OCI-LY7 (cell line): ENCODE data around the gene TAS2R7. TPM values are rescaled to one million over a fixed set of nuclear protein-coding genes. Genes with fewer than 3 reads are reported as not detected.

Experiments
- BruUV-seq: library from RNA; stranded (reverse); fragments of 400-500 nt; replicated peaks from 2 replicates; lab custom pipeline; 2021; lab: Mats Ljungman, UMichigan
- CTCF ChIA-PET: fragments of 300-600 bp; sonication (Branson Sonifier 250); formaldehyde crosslinking; loops from one replicate; lab custom pipeline; 2022; ENCODE audit warnings: antibody characterized with exemption; ENCODE audit not compliant: unreplicated experiment; lab: Charles Lee
- POLR2A ChIA-PET: fragments of 300-600 bp; sonication (Branson Sonifier 250); formaldehyde crosslinking; loops from one replicate; lab custom pipeline; 2022; ENCODE audit warnings: antibody characterized with exemption; lab: Charles Lee
- DNase-seq: peaks from one replicate; pipeline ENCODE4 v3.0.0-alpha.2; 2015; ENCODE audit warnings: low spot score
- H2AFZ ChIP-seq: fragments of 200-600 bp; sonication (generic), shearing (Covaris generic); 2 replicates; pipeline ENCODE4 v1.6.1; 2014; ENCODE audit warnings: mild to moderate bottlenecking, antibody characterized with exemption, low read length, moderate library complexity
- H3K27ac ChIP-seq: fragments of 200-600 bp; sonication (generic); 2 replicates; pipeline ENCODE4 v1.5.1; 2014; ENCODE audit warnings: mixed run types, low read depth, mild to moderate bottlenecking, moderate library complexity, low read length, inconsistent platforms; ENCODE audit not compliant: poor library complexity, severe bottlenecking
- H3K36me3 ChIP-seq: fragments of 200-600 bp; sonication (generic); 2 replicates; pipeline ENCODE4 v1.6.1; 2014; ENCODE audit warnings: mild to moderate bottlenecking, antibody characterized with exemption, low read length, moderate library complexity, mixed read lengths; ENCODE audit not compliant: insufficient read depth
- H3K4me1 ChIP-seq: fragments of 200-600 bp; sonication (generic); 2 replicates; pipeline ENCODE4 v1.5.1; 2014; ENCODE audit warnings: mild to moderate bottlenecking, low read length; ENCODE audit not compliant: insufficient read depth, poor library complexity, severe bottlenecking
- H3K4me2 ChIP-seq: fragments of 200-600 bp; sonication (generic); 2 replicates; pipeline ENCODE4 v1.6.1; 2014; ENCODE audit warnings: mild to moderate bottlenecking, low read length
- H3K4me3 ChIP-seq: fragments of 200-600 bp; sonication (generic); 2 replicates; pipeline ENCODE4 v1.5.1; 2014; ENCODE audit warnings: mild to moderate bottlenecking, low read depth, low read length; ENCODE audit not compliant: poor library complexity, severe bottlenecking
- H3K79me2 ChIP-seq: fragments of 200-600 bp; sonication (generic); 2 replicates; pipeline ENCODE4 v1.6.1; 2016; ENCODE audit warnings: low read depth, mild to moderate bottlenecking, low read length, moderate library complexity, mixed read lengths; ENCODE audit not compliant: insufficient read depth
- H3K9me2 ChIP-seq: fragments of 200-600 bp; sonication (generic); 2 replicates; pipeline ENCODE4 v1.6.1; 2016; ENCODE audit warnings: mild to moderate bottlenecking, low read length, mixed read lengths; ENCODE audit not compliant: insufficient read depth
- H3K9me3 ChIP-seq: fragments of 200-600 bp; sonication (generic); 2 replicates; pipeline ENCODE4 v1.6.1; 2014; ENCODE audit warnings: mild to moderate bottlenecking, mixed run types, low read length, mixed read lengths
- H4K20me1 ChIP-seq: fragments of 200-600 bp; sonication (generic); 2 replicates; pipeline ENCODE4 v1.6.1; 2014; ENCODE audit warnings: mild to moderate bottlenecking, antibody characterized with exemption, low read length, moderate library complexity, mixed read lengths; ENCODE audit not compliant: insufficient read depth
- CTCF ChIP-seq: fragments of 200-600 bp; sonication (generic); conservative IDR thresholded peaks from 2 replicates; pipeline ENCODE4 v1.5.1; 2014; ENCODE audit warnings: mild to moderate bottlenecking, antibody characterized with exemption, low read length, moderate library complexity, mixed read lengths
- EZH2phosphoT487 ChIP-seq: fragments of 200-600 bp; sonication (generic); IDR thresholded peaks from 2 replicates; pipeline ENCODE4 v1.6.1; 2018; ENCODE audit warnings: low read depth, borderline replicate concordance, mild to moderate bottlenecking, mixed run types, antibody characterized with exemption, low read length, moderate library complexity, mixed read lengths
- intact Hi-C: fragments of 100-400 bp; cut with micrococcal nuclease; formaldehyde crosslinking; loops from one replicate; pipeline ENCODE4 v1.10.0; 2022; ENCODE audit not compliant: unreplicated experiment
- total RNA-seq, 2 experiments: library from RNA; depleted of rRNA in 1 of 2; stranded (reverse); fragments of >200 nt in 1 of 2; shearing (Covaris generic) in 1 of 2; gene quantifications; 2 replicates each; pipeline ENCODE4 v1.2.3, GENCODE V29; 2014 to 2022

The TAS2R7 gene
- total RNA-seq, 2 experiments from 2014 or later = not detected

GRCh38 chr12:10849425-10849878 lies 47.0 kb upstream of the TAS2R7 start, which contains the start of gene PRR4:
Gene PRR4, minus strand, starts transcription at chr12:10849475. Its CDS starts 38 bp downstream, at chr12:10849437.
- H3K27ac ChIP-seq = no peak within 1 kb of the TSS
- no peaks in the 10 kb centered on the region for H3K9me3 ChIP-seq
- no peak for DNase-seq
- no peaks in the 10 kb centered on the region for H3K9me2 ChIP-seq
- POLR2A ChIA-PET = no interaction called here
- no peaks in the 10 kb centered on the region for H3K36me3 ChIP-seq
- H3K79me2 ChIP-seq = no peaks in the 10 kb centered on the region
- H3K4me3 ChIP-seq = no peak within 1 kb of the TSS
- H4K20me1 ChIP-seq = no peaks in the 10 kb centered on the region
- CTCF ChIA-PET = no interaction called here
- no peaks in the 10 kb centered on the region for H3K4me1 ChIP-seq
- no peak for TF ChIP-seq CTCF
- TF ChIP-seq EZH2phosphoT487 = no peak
- BruUV-seq = no TSS peak
- no peak within 1 kb of the TSS for H2AFZ ChIP-seq
- intact Hi-C loops = no loop called here
- H3K4me2 ChIP-seq = no peak within 1 kb of the TSS

- no TSS peak for BruUV-seq
- intact Hi-C loops = no loop called here
- TF ChIP-seq EZH2phosphoT487 (no peak), CTCF (no peak)
- ChIA-PET CTCF (no interaction called here), POLR2A (interaction anchor here (1.2 kb wide), 1 partner anchor 9 kb away, joined by 4 read pairs; no protein-coding TSS in a partner anchor)
- Histone ChIP-seq H3K4me2 (no peak overlapping the region), H3K9me2 (no peaks in the 10 kb centered on the region), H3K4me3 (no peak overlapping the region), H3K79me2 (no peaks in the 10 kb centered on the region), H3K27ac (no peak overlapping the region), H3K36me3 (no peaks in the 10 kb centered on the region), H2AFZ (no peak overlapping the region), H3K4me1 (no peaks in the 10 kb centered on the region), H3K9me3 (no peaks in the 10 kb centered on the region), H4K20me1 (no peaks in the 10 kb centered on the region)
- no peak for DNase-seq
These were observed 45.3 kb upstream of the TAS2R7 start for GRCh38 chr12:10847744-10848143.

DNA sequence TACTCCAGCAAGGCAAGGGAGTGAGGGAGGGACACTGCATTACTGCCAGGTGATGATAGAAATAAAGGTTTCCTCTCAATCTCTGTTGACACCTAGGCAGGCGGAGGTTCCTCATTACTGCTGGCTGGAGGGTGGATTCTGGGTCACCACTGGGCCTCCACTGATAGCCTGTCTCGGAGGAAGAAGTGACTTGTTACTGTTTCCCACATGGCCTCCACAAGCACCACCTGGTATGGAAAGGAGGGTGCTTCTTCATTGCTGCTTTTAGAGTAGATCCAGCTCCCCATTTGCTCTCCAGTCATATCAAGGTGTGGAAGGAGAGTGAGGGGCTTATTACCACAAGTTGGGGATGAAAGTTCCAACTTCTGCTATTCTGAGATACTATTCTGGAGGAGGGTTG lies 40.4 kb upstream of the TAS2R7 start:
- H3K4me2 ChIP-seq = no peak overlapping the region
- no peak overlapping the region for H3K4me3 ChIP-seq
- no peaks in the 10 kb centered on the region for H4K20me1 ChIP-seq
- no peak overlapping the region for H2AFZ ChIP-seq
- BruUV-seq = no TSS peak
- POLR2A ChIA-PET = interaction anchor here (0.6 kb wide), 1 partner anchor 1252 kb away, joined by 4 read pairs; no protein-coding TSS in a partner anchor
- H3K4me1 ChIP-seq = no peaks in the 10 kb centered on the region
- no peaks in the 10 kb centered on the region for H3K36me3 ChIP-seq
- intact Hi-C loops = no loop called here
- H3K9me3 ChIP-seq = no peaks in the 10 kb centered on the region
- H3K9me2 ChIP-seq = no peaks in the 10 kb centered on the region
- no peaks in the 10 kb centered on the region for H3K79me2 ChIP-seq
- TF ChIP-seq EZH2phosphoT487 (no peak), CTCF (no peak)
- no peak for DNase-seq
- no peak overlapping the region for H3K27ac ChIP-seq
- CTCF ChIA-PET = no interaction called here
